Adrenal gland (tissue), 12 donors: ENCODE results near the gene ASB13. TPM values are rescaled to one million over a fixed set of nuclear protein-coding genes. Genes with fewer than 3 reads are reported as not detected.
A peak's percentile ranks its signal among the peaks of the same experiment; 100 is the strongest.
"Not testable (repeated sequence)": the region's sequence is repeated elsewhere in the genome, so short reads cannot be mapped to it uniquely, and the experiment has no call there.

Experiments
- DNase-seq, 7 donors: peaks; one replicate each; pipeline ENCODE4 v3.0.0-alpha.2; 2019 to 2020
- H3K27ac ChIP-seq, 5 donors: fragments of 200-600 bp; sonication (generic) in 4 of 5; 1 replicate in 3 of 5; 2 replicates in 2 of 5; pipeline versions ENCODE4 v1.5.1 to v1.8.0; 2016 to 2020; ENCODE audit warnings: mild to moderate bottlenecking in 1 of 5
- H3K27me3 ChIP-seq: fragments of 200-600 bp; 2 replicates; pipeline ENCODE4 v1.8.0; 2021
- H3K36me3 ChIP-seq, 2 donors: fragments of 200-600 bp; replicated peaks in 1 of 2; 1 replicate in 1 of 2; 2 replicates in 1 of 2; pipeline versions ENCODE4 v1.5.1 to v1.8.0; 2018 to 2022
- H3K4me1 ChIP-seq, 2 donors: fragments of 200-600 bp; replicated peaks in 1 of 2; 1 replicate in 1 of 2; 2 replicates in 1 of 2; pipeline versions ENCODE4 v1.5.1 to v1.8.0; 2018 to 2021
- H3K4me3 ChIP-seq, 4 donors: fragments of 200-600 bp; sonication (generic) in 3 of 4; one replicate each; pipeline ENCODE4 v1.5.1; 2016 to 2018
- H3K9me3 ChIP-seq, 3 donors: fragments of 200-600 bp; sonication (generic) in 1 of 3; replicated peaks in 1 of 3; 1 replicate in 2 of 3; 2 replicates in 1 of 3; pipeline versions ENCODE4 v1.5.1 to v1.8.0; 2016 to 2021
- POLR2A ChIP-seq, 2 donors: fragments of 450-650 bp; IDR thresholded peaks; one replicate each; pipeline ENCODE4 v1.6.1; 2017; ENCODE audit warnings: antibody characterized with exemption in 2 of 2, mild to moderate bottlenecking in 2 of 2, moderate library complexity in 1 of 2
- WGBS, 4 donors: extraction: QIAGEN DNeasy Blood & Tissue Kit in 2 of 4; methylation state at CpG; one replicate each; pipeline versions ENCODE4 v1.1.5 to v1.1.7; 2013 to 2017; 5-methylcytosine and 5-hydroxymethylcytosine counted together
- intact Hi-C, 2 donors: fragments of 100-400 bp; cut with DNase I; formaldehyde crosslinking; loops; one replicate each; pipeline versions ENCODE4 v1.14.1 to v1.15.0; 2022 to 2023
- polyA plus RNA-seq, 3 donors: library from polyadenylated mRNA; stranded (reverse); fragments of 200-250 nt in 2 of 3; fragments of 350-450 nt in 1 of 3; fragmentation: Illumina TruSeq in 1 of 3; extraction: RNeasy Lipid Tissue Mini Kit (QIAGEN cat#74804) in 1 of 3; gene quantifications; one replicate each; pipeline ENCODE4 v1.2.3, GENCODE V29; 2013 to 2014
- total RNA-seq, 9 donors: library from RNA; depleted of rRNA in 4 of 9; stranded (reverse); fragments of >200 nt in 4 of 9; fragments of 120-200 nt in 1 of 9; fragmentation: NEBNext Ultra II Directional in 1 of 9; extraction: Animal tissue kit (Norgen Biotek cat#: 25700) in 1 of 9; gene quantifications; one replicate each; pipeline versions ENCODE4 v1.1.0 to v1.2.4, GENCODE V29; 2013 to 2023
- TF ChIP-seq, protein P1 (sequence below), 6 experiments: fragments of 450-650 bp in 4 of 6; fragments of 200-600 bp in 2 of 6; sonication (generic) in 1 of 6; IDR thresholded peaks; 1 replicate in 5 of 6; 2 replicates in 1 of 6; pipeline versions ENCODE4 v1.5.1 to v1.8.0; 2016 to 2021; ENCODE audit warnings: antibody characterized with exemption in 6 of 6, mild to moderate bottlenecking in 2 of 6, moderate library complexity in 1 of 6
- donor health status: healthy with polysubstance abuse.
- donor health status: Bipolar disorder and iron deficiency.
- donor health status: DM: yes; HTN: yes; CAD: no.
- donor health status: DM: no; HTN: no; CAD: no.
- donor health status: DM: no; HTN: no; CAD: no.
- donor health status: DM: yes; HTN: yes; CAD: no.

The ASB13 gene
- total and polyA plus RNA-seq, 12 donors, result 24.4 to 65.9 (median 45.9) TPM

DNA sequence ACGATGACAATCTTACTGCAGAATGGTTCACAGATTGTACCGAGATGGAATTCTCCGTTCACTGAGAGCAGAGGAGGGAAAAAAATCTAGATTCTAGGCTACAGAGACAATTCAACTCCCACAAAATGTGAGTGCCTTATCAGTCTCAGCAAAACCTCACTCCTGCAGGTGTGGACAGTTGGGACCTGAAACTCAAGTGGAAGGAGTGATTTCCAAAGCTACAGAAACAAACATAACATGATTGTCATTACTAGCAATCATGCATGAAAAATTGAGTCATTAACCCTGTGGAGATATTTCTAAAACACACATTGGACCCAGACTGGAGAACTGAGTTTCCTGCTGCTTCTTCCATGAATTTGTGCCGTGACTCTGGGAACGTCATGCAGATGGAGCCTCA lies 71.3 kb downstream of the ASB13 start:
- H3K4me3 ChIP-seq, result no peak overlapping the region
- 66 to 76% (median 74%) methylated on average over 5 of the region's 5 CpGs for WGBS, 4 donors
- intact Hi-C loops, result no loop called here
- H3K27ac ChIP-seq, result peak overlapping the region in 1 of 5 donors; percentile 52
- no peak for TF ChIP-seq POLR2A (IDR thresholded peaks at IDR 0.05)
- TF ChIP-seq, protein P1, sequence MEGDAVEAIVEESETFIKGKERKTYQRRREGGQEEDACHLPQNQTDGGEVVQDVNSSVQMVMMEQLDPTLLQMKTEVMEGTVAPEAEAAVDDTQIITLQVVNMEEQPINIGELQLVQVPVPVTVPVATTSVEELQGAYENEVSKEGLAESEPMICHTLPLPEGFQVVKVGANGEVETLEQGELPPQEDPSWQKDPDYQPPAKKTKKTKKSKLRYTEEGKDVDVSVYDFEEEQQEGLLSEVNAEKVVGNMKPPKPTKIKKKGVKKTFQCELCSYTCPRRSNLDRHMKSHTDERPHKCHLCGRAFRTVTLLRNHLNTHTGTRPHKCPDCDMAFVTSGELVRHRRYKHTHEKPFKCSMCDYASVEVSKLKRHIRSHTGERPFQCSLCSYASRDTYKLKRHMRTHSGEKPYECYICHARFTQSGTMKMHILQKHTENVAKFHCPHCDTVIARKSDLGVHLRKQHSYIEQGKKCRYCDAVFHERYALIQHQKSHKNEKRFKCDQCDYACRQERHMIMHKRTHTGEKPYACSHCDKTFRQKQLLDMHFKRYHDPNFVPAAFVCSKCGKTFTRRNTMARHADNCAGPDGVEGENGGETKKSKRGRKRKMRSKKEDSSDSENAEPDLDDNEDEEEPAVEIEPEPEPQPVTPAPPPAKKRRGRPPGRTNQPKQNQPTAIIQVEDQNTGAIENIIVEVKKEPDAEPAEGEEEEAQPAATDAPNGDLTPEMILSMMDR (IDR thresholded peaks at IDR 0.05), result no peak
- H3K27me3 ChIP-seq, result no peaks in the 10 kb centered on the region
- H3K36me3 ChIP-seq, result no peaks in the 10 kb centered on the region
- DNase-seq, result no peak
- H3K9me3 ChIP-seq, result no peaks in the 10 kb centered on the region
- H3K4me1 ChIP-seq, result peaks cover 0 to 8% of the 10 kb centered on the region in 2 donors

DNA sequence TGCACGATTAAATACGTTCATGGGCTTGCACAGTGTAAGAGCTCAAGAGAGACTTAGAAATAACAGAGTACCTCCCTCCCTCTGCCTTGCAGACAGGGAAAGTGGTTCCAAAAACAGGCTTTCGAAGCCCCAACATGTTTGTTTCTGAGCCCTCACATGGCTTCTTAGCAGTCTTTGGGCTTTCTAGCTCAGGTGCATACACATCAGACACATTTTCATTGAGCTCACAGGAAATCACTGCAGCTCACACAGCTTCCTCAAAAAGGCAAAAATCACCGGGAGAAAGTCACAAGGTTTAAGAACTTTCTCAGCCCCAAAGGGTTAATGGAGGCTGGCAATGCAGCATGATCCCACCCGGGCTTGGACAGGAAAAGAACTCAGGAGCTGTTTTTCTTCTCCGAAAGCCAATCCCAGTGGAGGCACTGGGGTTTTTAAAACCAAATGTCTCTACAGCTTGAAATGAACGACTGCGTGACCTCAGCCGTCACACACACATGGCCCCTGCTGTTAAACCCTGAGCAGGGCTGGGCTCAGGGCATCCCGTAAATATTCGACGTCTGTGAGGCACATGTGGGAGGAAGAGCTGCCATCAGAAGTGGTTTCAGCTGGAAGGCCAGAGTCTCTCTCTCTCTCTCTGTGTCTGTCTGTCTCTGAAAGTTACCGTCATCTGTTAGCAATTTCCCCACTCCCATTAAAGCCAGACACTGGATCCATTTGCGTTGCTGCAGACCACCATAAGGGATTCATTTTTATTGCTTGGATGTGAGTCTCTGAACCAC lies 71.9 kb downstream of the ASB13 start:
- H3K4me3 ChIP-seq, result no peak overlapping the region
- H3K27ac ChIP-seq, result peak overlapping the region in 1 of 5 donors; percentile 34
- TF ChIP-seq, protein P1 (IDR thresholded peaks at IDR 0.05), result no peak
- TF ChIP-seq POLR2A (IDR thresholded peaks at IDR 0.05), result no peak
- DNase-seq, result no peak
- no peaks in the 10 kb centered on the region for H3K27me3 ChIP-seq
- no peaks in the 10 kb centered on the region for H3K9me3 ChIP-seq
- intact Hi-C loops, result no loop called here
- peaks cover 0 to 8% of the 10 kb centered on the region in 2 donors for H3K4me1 ChIP-seq
- H3K36me3 ChIP-seq, result no peaks in the 10 kb centered on the region
- WGBS, 4 donors, result 40 to 52% (median 48%) methylated on average over 9 to 14 of the region's 14 CpGs

DNA sequence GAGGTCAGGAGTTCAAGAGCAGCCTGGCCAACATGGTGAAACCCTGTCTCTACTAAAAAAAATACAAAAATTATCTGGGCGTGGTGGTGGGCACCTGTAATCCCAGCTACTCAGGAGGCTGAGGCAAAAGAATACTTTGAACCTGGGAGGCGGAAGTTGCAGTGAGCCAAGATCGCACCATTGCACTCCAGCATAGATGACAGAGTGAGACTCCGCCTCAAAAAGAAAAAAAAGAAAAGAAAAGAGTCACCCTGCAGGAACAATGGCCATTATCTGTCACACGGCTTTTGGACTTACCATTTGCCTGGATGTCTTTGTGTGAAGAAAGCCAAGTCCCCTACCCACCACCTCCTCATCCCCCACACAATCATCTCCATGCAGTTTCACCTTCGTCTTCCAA lies 73.0 kb downstream of the ASB13 start:
- H3K9me3 ChIP-seq, DNase-seq, H3K4me1 ChIP-seq, H3K36me3 ChIP-seq, H3K4me3 ChIP-seq, H3K27ac ChIP-seq, intact Hi-C loops, H3K27me3 ChIP-seq: not testable (repeated sequence)
- 76 to 89% (median 84%) methylated on average over 6 of the region's 6 CpGs for WGBS, 4 donors

DNA sequence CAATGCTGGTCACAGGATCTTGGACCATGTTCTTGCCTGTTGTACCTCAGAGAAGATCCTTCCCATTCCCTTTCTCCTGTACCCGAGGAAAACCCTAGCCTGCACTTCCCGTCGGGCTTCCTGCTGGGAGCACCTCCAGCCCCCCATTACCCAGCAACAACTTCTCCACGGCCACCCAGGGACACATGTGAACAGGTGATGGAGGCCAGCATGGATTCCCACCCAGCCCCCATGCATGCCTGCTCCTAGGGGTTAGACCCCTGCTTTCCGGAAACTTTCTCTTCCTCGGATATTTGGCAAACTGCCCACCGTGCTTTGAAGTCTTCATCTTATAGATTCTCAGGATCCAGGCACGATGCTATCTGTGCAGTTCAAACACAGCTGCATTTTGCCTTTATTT lies 74.3 kb downstream of the ASB13 start:
- 68 to 82% (median 73%) methylated on average over 8 of the region's 8 CpGs for WGBS, 4 donors

More for the DNA sequence above, 74.3 kb downstream of the ASB13 start:
- Histone ChIP-seq H3K36me3 (no peaks in the 10 kb centered on the region), H3K27me3 (no peaks in the 10 kb centered on the region), H3K27ac (no peak overlapping the region), H3K4me1 (peaks cover 0 to 8% of the 10 kb centered on the region in 2 donors), H3K4me3 (no peak overlapping the region), H3K9me3 (no peaks in the 10 kb centered on the region)
- DNase-seq, result no peak
- intact Hi-C loops, result no loop called here
- no peak for TF ChIP-seq POLR2A (IDR thresholded peaks at IDR 0.05)
- TF ChIP-seq, protein P1 (IDR thresholded peaks at IDR 0.05), result no peak
